Measurements from ENCODE around the gene GLIPR2.

- TF ChIP-seq, protein P1, sequence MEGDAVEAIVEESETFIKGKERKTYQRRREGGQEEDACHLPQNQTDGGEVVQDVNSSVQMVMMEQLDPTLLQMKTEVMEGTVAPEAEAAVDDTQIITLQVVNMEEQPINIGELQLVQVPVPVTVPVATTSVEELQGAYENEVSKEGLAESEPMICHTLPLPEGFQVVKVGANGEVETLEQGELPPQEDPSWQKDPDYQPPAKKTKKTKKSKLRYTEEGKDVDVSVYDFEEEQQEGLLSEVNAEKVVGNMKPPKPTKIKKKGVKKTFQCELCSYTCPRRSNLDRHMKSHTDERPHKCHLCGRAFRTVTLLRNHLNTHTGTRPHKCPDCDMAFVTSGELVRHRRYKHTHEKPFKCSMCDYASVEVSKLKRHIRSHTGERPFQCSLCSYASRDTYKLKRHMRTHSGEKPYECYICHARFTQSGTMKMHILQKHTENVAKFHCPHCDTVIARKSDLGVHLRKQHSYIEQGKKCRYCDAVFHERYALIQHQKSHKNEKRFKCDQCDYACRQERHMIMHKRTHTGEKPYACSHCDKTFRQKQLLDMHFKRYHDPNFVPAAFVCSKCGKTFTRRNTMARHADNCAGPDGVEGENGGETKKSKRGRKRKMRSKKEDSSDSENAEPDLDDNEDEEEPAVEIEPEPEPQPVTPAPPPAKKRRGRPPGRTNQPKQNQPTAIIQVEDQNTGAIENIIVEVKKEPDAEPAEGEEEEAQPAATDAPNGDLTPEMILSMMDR (IDR thresholded peaks at IDR 0.05): no peak
- no peak for TF ChIP-seq POLR2AphosphoS5 (IDR thresholded peaks at IDR 0.05)
- TF ChIP-seq POLR2A (IDR thresholded peaks at IDR 0.05): no peak
Observed at GRCh38 chr9:36101916-36102741, 34.4 kb upstream of the GLIPR2 start.
